SU-DHL-6 (cell line): Measurements from ENCODE around the gene BEND7.

Source experiments
- H2AFZ ChIP-seq: fragments of 200-600 bp; sonication (generic); 2 replicates; pipeline ENCODE4 v1.6.1; 2014; ENCODE audit warnings: low read depth, mild to moderate bottlenecking, moderate library complexity, mixed read lengths, antibody characterized with exemption, low read length; ENCODE audit not compliant: severe bottlenecking
- H3F3A ChIP-seq: fragments of 200-600 bp; shearing (Covaris generic); 2 replicates; pipeline ENCODE4 v1.6.0; 2016; ENCODE audit warnings: antibody characterized with exemption, mild to moderate bottlenecking; ENCODE audit not compliant: insufficient read depth
- H3K27ac ChIP-seq: fragments of 200-600 bp; sonication (generic); 2 replicates; pipeline ENCODE4 v1.5.1; 2016; ENCODE audit warnings: low read depth, mild to moderate bottlenecking, low read length, moderate library complexity, mixed read lengths
- H3K27me3 ChIP-seq: fragments of 200-600 bp; sonication (generic), shearing (Covaris generic); 2 replicates; pipeline ENCODE4 v1.6.0; 2014; ENCODE audit warnings: mild to moderate bottlenecking, low read length
- H3K36me3 ChIP-seq: fragments of 200-600 bp; sonication (generic); 2 replicates; pipeline ENCODE4 v1.6.1; 2014; ENCODE audit warnings: mild to moderate bottlenecking, low read length, mixed read lengths
- H3K4me2 ChIP-seq: fragments of 300-600, 200-600 bp; shearing (Covaris generic), sonication (generic); 2 replicates; pipeline ENCODE4 v1.6.0; 2014; ENCODE audit warnings: low read length, low read depth, mild to moderate bottlenecking; ENCODE audit not compliant: poor library complexity, severe bottlenecking
- H3K4me3 ChIP-seq: fragments of 200-600 bp; sonication (generic); 2 replicates; pipeline ENCODE4 v1.5.1; 2014; ENCODE audit warnings: antibody characterized with exemption, low read length, mild to moderate bottlenecking, mixed read lengths; ENCODE audit not compliant: insufficient read depth, poor library complexity, severe bottlenecking
- H3K79me2 ChIP-seq: fragments of 200-600 bp; sonication (generic); 2 replicates; pipeline ENCODE4 v1.6.1; 2014; ENCODE audit warnings: mild to moderate bottlenecking, low read length, moderate library complexity; ENCODE audit not compliant: insufficient read depth
- H3K9ac ChIP-seq: fragments of 200-600 bp; sonication (generic); 2 replicates; pipeline ENCODE4 v1.7.0; 2014; ENCODE audit warnings: mild to moderate bottlenecking, low read length
- H3K9me2 ChIP-seq: fragments of 200-600 bp; sonication (generic); replicated peaks from 2 replicates; pipeline ENCODE4 v1.6.1; 2014; ENCODE audit warnings: low read length; ENCODE audit not compliant: insufficient read depth
- H3K9me3 ChIP-seq: fragments of 200-600 bp; sonication (generic); 2 replicates; pipeline ENCODE4 v1.6.1; 2014; ENCODE audit warnings: low read length, mixed read lengths; ENCODE audit not compliant: insufficient read depth
- H4K20me1 ChIP-seq: fragments of 200-600 bp; sonication (generic); 2 replicates; pipeline ENCODE4 v1.6.1; 2014; ENCODE audit warnings: low read depth, mild to moderate bottlenecking, antibody characterized with exemption, low read length, moderate library complexity, mixed read lengths
- CTCF ChIP-seq: fragments of 200-600 bp; sonication (generic); IDR thresholded peaks from one replicate; pipeline ENCODE4 v1.5.1; 2017; ENCODE audit warnings: antibody characterized with exemption, mild to moderate bottlenecking, low read length, moderate library complexity; ENCODE audit not compliant: insufficient read depth, poor library complexity, severe bottlenecking
- EZH2phosphoT487 ChIP-seq: fragments of 200-600 bp; sonication (generic), shearing (Covaris generic); conservative IDR thresholded peaks from 2 replicates; pipeline ENCODE4 v1.6.1; 2018; ENCODE audit warnings: mild to moderate bottlenecking, antibody characterized with exemption, low read length, moderate library complexity, mixed read lengths

BEND7 gene

GRCh38 chr10:13422800-13423199, 106.0 kb downstream of the BEND7 start:
- H2AFZ ChIP-seq, result no peak overlapping the region
- H3K27ac ChIP-seq, result no peak overlapping the region
- no peaks in the 10 kb centered on the region for H3K9me2 ChIP-seq
- no peaks in the 10 kb centered on the region for H3K9me3 ChIP-seq
- H3K9ac ChIP-seq, result no peak overlapping the region
- no peaks in the 10 kb centered on the region for H3K27me3 ChIP-seq
- H3K36me3 ChIP-seq, result no peaks in the 10 kb centered on the region
- no peaks in the 10 kb centered on the region for H3K79me2 ChIP-seq
- no peaks in the 10 kb centered on the region for H4K20me1 ChIP-seq
- no peak overlapping the region for H3K4me3 ChIP-seq
- no peak overlapping the region for H3K4me2 ChIP-seq
- H3F3A ChIP-seq, result no peaks in the 10 kb centered on the region
- TF ChIP-seq CTCF (no peak), EZH2phosphoT487 (no peak)

- Histone ChIP-seq H3K27ac (no peak overlapping the region), H4K20me1 (no peaks in the 10 kb centered on the region), H2AFZ (no peak overlapping the region), H3K9me2 (no peaks in the 10 kb centered on the region), H3K4me3 (no peak overlapping the region), H3K36me3 (no peaks in the 10 kb centered on the region), H3K27me3 (no peaks in the 10 kb centered on the region), H3K9me3 (no peaks in the 10 kb centered on the region), H3F3A (no peaks in the 10 kb centered on the region), H3K4me2 (no peak overlapping the region), H3K9ac (no peak overlapping the region), H3K79me2 (no peaks in the 10 kb centered on the region)
- TF ChIP-seq EZH2phosphoT487 (no peak), CTCF (no peak)
Measured at GRCh38 chr10:13421382-13421917, 107.4 kb downstream of the BEND7 start.

GRCh38 chr10:13420532-13421307, 108.1 kb downstream of the BEND7 start:
- Histone ChIP-seq H3K9me3 (no peaks in the 10 kb centered on the region), H3K9ac (no peak overlapping the region), H3K79me2 (no peaks in the 10 kb centered on the region), H4K20me1 (no peaks in the 10 kb centered on the region), H3K27ac (no peak overlapping the region), H3K9me2 (no peaks in the 10 kb centered on the region), H3K36me3 (no peaks in the 10 kb centered on the region), H3K27me3 (no peaks in the 10 kb centered on the region), H3K4me2 (no peak overlapping the region), H2AFZ (no peak overlapping the region), H3F3A (no peaks in the 10 kb centered on the region), H3K4me3 (no peak overlapping the region)
- TF ChIP-seq EZH2phosphoT487 (no peak), CTCF (no peak)
